Caco-2 (cell line): ENCODE measurements around the gene RAD23B. TPM values are rescaled to one million over a fixed set of nuclear protein-coding genes. Genes with fewer than 3 reads are reported as not detected.

ENCODE experiments used
- BruUV-seq: library from RNA; stranded (reverse); fragments of 400-500 nt; replicated peaks from 2 replicates; lab custom pipeline; 2021; lab: Mats Ljungman, UMichigan
- CTCF ChIA-PET: fragments of 300-600 bp; sonication (Branson Sonifier 250); formaldehyde crosslinking; loops from one replicate; lab custom pipeline; 2022; ENCODE audit warnings: antibody characterized with exemption; lab: Charles Lee
- POLR2A ChIA-PET: fragments of 300-600 bp; sonication (Branson Sonifier 250); formaldehyde crosslinking; loops from one replicate; lab custom pipeline; 2022; ENCODE audit warnings: antibody characterized with exemption; lab: Charles Lee
- DNase-seq, 2 experiments: peaks; one replicate each; pipeline versions ENCODE4 v3.0.0 to v3.0.0-alpha.2; 2020 to 2022
- H3K27me3 ChIP-seq: replicated peaks from 2 replicates; pipeline ENCODE4 v1.6.0; 2011; ENCODE audit warnings: low read length; ENCODE audit not compliant: control insufficient read depth, insufficient read depth
- H3K36me3 ChIP-seq: 2 replicates; pipeline ENCODE4 v1.5.1; 2011; ENCODE audit warnings: low read length; ENCODE audit not compliant: control insufficient read depth, insufficient read depth
- H3K4me1 ChIP-seq: fragments of 250-450 bp; sonication (Bioruptor Pico); 2 replicates; pipeline ENCODE4 v1.5.1; 2020; ENCODE audit warnings: mild to moderate bottlenecking
- H3K4me3 ChIP-seq: 2 replicates; pipeline ENCODE4 v1.5.1; 2011; ENCODE audit warnings: low read depth, mild to moderate bottlenecking, control low read depth, low read length
- H3K9me3 ChIP-seq: fragments of 250-450 bp; sonication (Bioruptor Pico); 2 replicates; pipeline ENCODE4 v1.5.1; 2020; ENCODE audit warnings: mild to moderate bottlenecking, moderate library complexity
- H3K27ac Mint-ChIP-seq: one replicate; pipeline ENCODE4 v1.8.0; 2022; ENCODE audit warnings: mixed read lengths; ENCODE audit not compliant: unreplicated experiment
- H3K27me3 Mint-ChIP-seq: one replicate; pipeline ENCODE4 v1.8.0; 2022; ENCODE audit warnings: mixed read lengths; ENCODE audit not compliant: insufficient read depth, unreplicated experiment
- H3K36me3 Mint-ChIP-seq: one replicate; pipeline ENCODE4 v1.8.0; 2022; ENCODE audit warnings: mild to moderate bottlenecking, mixed read lengths; ENCODE audit not compliant: insufficient read depth, unreplicated experiment
- H3K4me1 Mint-ChIP-seq: one replicate; pipeline ENCODE4 v1.8.0; 2022; ENCODE audit warnings: low read depth, mixed read lengths; ENCODE audit not compliant: unreplicated experiment
- H3K4me3 Mint-ChIP-seq: one replicate; pipeline ENCODE4 v1.8.0; 2022; ENCODE audit warnings: mild to moderate bottlenecking, moderate library complexity, mixed read lengths; ENCODE audit not compliant: unreplicated experiment
- H3K9me3 Mint-ChIP-seq: one replicate; pipeline ENCODE4 v1.8.0; 2022; ENCODE audit warnings: mixed read lengths; ENCODE audit not compliant: unreplicated experiment
- CTCF ChIP-seq, 2 experiments: fragments of 200-600 bp in 1 of 2; IDR thresholded peaks; 1 replicate in 1 of 2; 2 replicates in 1 of 2; pipeline versions ENCODE4 v1.5.1 to v1.8.0; 2011 to 2022; ENCODE audit warnings: antibody characterized with exemption in 1 of 2, control low read depth in 1 of 2, inconsistent platforms in 1 of 2, low read depth in 1 of 2, low read length in 1 of 2, mild to moderate bottlenecking in 1 of 2, moderate library complexity in 1 of 2; ENCODE audit not compliant: insufficient read depth in 1 of 2, severe bottlenecking in 1 of 2, unreplicated experiment in 1 of 2
- intact Hi-C: fragments of 100-400 bp; cut with micrococcal nuclease; formaldehyde crosslinking; loops from one replicate; pipeline ENCODE4 v1.10.0; 2022; ENCODE audit not compliant: unreplicated experiment
- total RNA-seq: library from RNA; stranded (reverse); gene quantifications from 2 replicates; pipeline ENCODE4 v1.2.3, GENCODE V29; 2022

RAD23B gene
- total RNA-seq, 1 experiment from 2014 or later = 188 TPM

GRCh38 chr9:107279086-107279485 is 4.0 kb upstream of the RAD23B start:
- Histone ChIP-seq H3K27me3 (no peaks in the 10 kb centered on the region), H3K9me3 (0 out of 2 replicates have a peak, but pooled peaks cover 4% of the 10 kb centered on the region), H3K4me3 (no peak overlapping the region), H3K36me3 (no peaks in the 10 kb centered on the region), H3K4me1 (peaks cover 49% of the 10 kb centered on the region)
- TF ChIP-seq CTCF (IDR thresholded peaks at IDR 0.05; ENCODE audit: insufficient read depth in 1 of 2, low read depth in 1 of 2, low read length in 1 of 2, severe bottlenecking in 1 of 2, unreplicated experiment in 1 of 2) = no peak
- H3K27me3 Mint-ChIP-seq = no peaks in the 10 kb centered on the region
- no TSS peak for BruUV-seq
- intact Hi-C loops = no loop called here
- H3K36me3 Mint-ChIP-seq = peaks cover 12% of the 10 kb centered on the region
- ChIA-PET CTCF (no interaction called here), POLR2A (no interaction called here)
- peaks cover 38% of the 10 kb centered on the region for H3K4me1 Mint-ChIP-seq
- no peak for DNase-seq
- H3K27ac Mint-ChIP-seq = no peak overlapping the region
- H3K4me3 Mint-ChIP-seq = no peak overlapping the region
- H3K9me3 Mint-ChIP-seq = no peaks in the 10 kb centered on the region

GRCh38 chr9:107280543-107280942 is 2.5 kb upstream of the RAD23B start:
- peaks cover 38% of the 10 kb centered on the region for H3K4me1 ChIP-seq
- no peak overlapping the region for H3K4me3 ChIP-seq
- POLR2A ChIA-PET = no interaction called here
- intact Hi-C loops = no loop called here
- Mint-ChIP-seq H3K27me3 (no peaks in the 10 kb centered on the region), H3K9me3 (no peaks in the 10 kb centered on the region), H3K4me3 (peak overlapping the region; percentile 93), H3K4me1 (peaks cover 27% of the 10 kb centered on the region), H3K27ac (peak overlapping the region; percentile 53), H3K36me3 (peaks cover 23% of the 10 kb centered on the region)
- DNase-seq = peak in 1 of 2 experiments; percentile 50
- H3K36me3 ChIP-seq = no peaks in the 10 kb centered on the region
- H3K27me3 ChIP-seq = no peaks in the 10 kb centered on the region
- 0 out of 2 replicates have a peak, but pooled peaks cover 4% of the 10 kb centered on the region for H3K9me3 ChIP-seq
- CTCF ChIA-PET = no interaction called here
- no peak for TF ChIP-seq CTCF (IDR thresholded peaks at IDR 0.05; ENCODE audit: insufficient read depth in 1 of 2, low read depth in 1 of 2, low read length in 1 of 2, severe bottlenecking in 1 of 2, unreplicated experiment in 1 of 2)
- BruUV-seq = no TSS peak

GRCh38 chr9:107281184-107281583 is 1.9 kb upstream of the RAD23B start:
- Histone ChIP-seq H3K27me3 (no peaks in the 10 kb centered on the region), H3K4me3 (no peak overlapping the region), H3K36me3 (no peaks in the 10 kb centered on the region), H3K9me3 (0 out of 2 replicates have a peak, but pooled peaks cover 4% of the 10 kb centered on the region), H3K4me1 (peaks cover 37% of the 10 kb centered on the region)
- Mint-ChIP-seq H3K4me3 (peak overlapping the region; percentile 93), H3K27me3 (no peaks in the 10 kb centered on the region), H3K9me3 (no peaks in the 10 kb centered on the region), H3K4me1 (peaks cover 29% of the 10 kb centered on the region), H3K27ac (peak overlapping the region; percentile 53), H3K36me3 (peaks cover 23% of the 10 kb centered on the region)
- ChIA-PET CTCF (no interaction called here), POLR2A (no interaction called here)
- intact Hi-C loops = no loop called here
- DNase-seq = no peak
- BruUV-seq = no TSS peak
- no peak for TF ChIP-seq CTCF (IDR thresholded peaks at IDR 0.05; ENCODE audit: insufficient read depth in 1 of 2, low read depth in 1 of 2, low read length in 1 of 2, severe bottlenecking in 1 of 2, unreplicated experiment in 1 of 2)
